ENCODE results near the gene TRPM3.

Gene TRPM3

GRCh38 chr9:70498866-70499265 is 622.6 kb downstream of the TRPM3 start:
- DNase-seq = no peak

- no peak for DNase-seq
Measured at GRCh38 chr9:70496244-70496643, 625.2 kb downstream of the TRPM3 start.

GRCh38 chr9:70495514-70495913 is 625.9 kb downstream of the TRPM3 start:
- DNase-seq = no peak

GRCh38 chr9:70494221-70494620 is 627.2 kb downstream of the TRPM3 start:
- DNase-seq = no peak

- DNase-seq = no peak
Measured at GRCh38 chr9:70493029-70493428, 628.4 kb downstream of the TRPM3 start.

- peak; percentile 26 for DNase-seq
Measured at GRCh38 chr9:70492319-70492777, 629.1 kb downstream of the TRPM3 start.

- no peak for DNase-seq
Measured at GRCh38 chr9:70491426-70492318, 629.7 kb downstream of the TRPM3 start.

- no peak for DNase-seq
Measured at GRCh38 chr9:70490478-70490877, 630.9 kb downstream of the TRPM3 start.

GRCh38 chr9:70488793-70489105 is 632.7 kb downstream of the TRPM3 start:
- no peak for DNase-seq

- no peak for DNase-seq
Measured at GRCh38 chr9:70488098-70488792, 633.2 kb downstream of the TRPM3 start.

GRCh38 chr9:70486127-70486526 is 635.3 kb downstream of the TRPM3 start:
- no peak for DNase-seq

- DNase-seq = no peak
Measured at GRCh38 chr9:70485273-70485858, 636.1 kb downstream of the TRPM3 start.

- DNase-seq = peak; percentile 6
Measured at GRCh38 chr9:70484232-70485130, 636.9 kb downstream of the TRPM3 start.

- DNase-seq = no peak
Measured at GRCh38 chr9:70481471-70481870, 640.0 kb downstream of the TRPM3 start.

- no peak for DNase-seq
Measured at GRCh38 chr9:70480405-70480980, 640.9 kb downstream of the TRPM3 start.

GRCh38 chr9:70479880-70480291 is 641.5 kb downstream of the TRPM3 start:
- no peak for DNase-seq
